GM18870 (cell line): ENCODE measurements around the gene ABLIM2.

Experiments
- ATAC-seq: cut with Tn5 transposase; IDR thresholded peaks from one replicate; pipeline ENCODE4 v1.9.1; 2021; ENCODE audit warnings: moderate library complexity; ENCODE audit not compliant: unreplicated experiment

ABLIM2 gene

GRCh38 chr4:8009710-8010511 lies 148.7 kb downstream of the ABLIM2 start:
- ATAC-seq: no peak

GRCh38 chr4:8009097-8009496 lies 149.5 kb downstream of the ABLIM2 start:
- no peak for ATAC-seq

- no peak for ATAC-seq
These were observed 150.2 kb downstream of the ABLIM2 start for GRCh38 chr4:8008391-8008790.

GRCh38 chr4:8007581-8007980 lies 151.0 kb downstream of the ABLIM2 start:
- ATAC-seq: no peak

GRCh38 chr4:8006471-8006870 lies 152.1 kb downstream of the ABLIM2 start:
- ATAC-seq: no peak

GRCh38 chr4:8005814-8006215 lies 152.8 kb downstream of the ABLIM2 start:
- no peak for ATAC-seq

GRCh38 chr4:8005033-8005808 lies 153.4 kb downstream of the ABLIM2 start:
- ATAC-seq: no peak

GRCh38 chr4:8004066-8004465 lies 154.5 kb downstream of the ABLIM2 start:
- ATAC-seq: no peak

GRCh38 chr4:8002525-8003309 lies 155.9 kb downstream of the ABLIM2 start:
- ATAC-seq: no peak

GRCh38 chr4:8001564-8002355 lies 156.9 kb downstream of the ABLIM2 start:
- no peak for ATAC-seq

GRCh38 chr4:8000721-8001491 lies 157.7 kb downstream of the ABLIM2 start:
- ATAC-seq: no peak

- ATAC-seq: no peak
These were observed 158.4 kb downstream of the ABLIM2 start for GRCh38 chr4:8000247-8000646.

- no peak for ATAC-seq
These were observed 158.9 kb downstream of the ABLIM2 start for GRCh38 chr4:7999695-8000094.

GRCh38 chr4:7999279-7999678 lies 159.3 kb downstream of the ABLIM2 start:
- ATAC-seq: no peak

- ATAC-seq: no peak
These were observed 160.2 kb downstream of the ABLIM2 start for GRCh38 chr4:7998447-7998846.

- ATAC-seq: no peak
These were observed 162.7 kb downstream of the ABLIM2 start for GRCh38 chr4:7995866-7996265.

- ATAC-seq: no peak
These were observed 163.5 kb downstream of the ABLIM2 start for GRCh38 chr4:7995135-7995534.

GRCh38 chr4:7993671-7994070 lies 164.9 kb downstream of the ABLIM2 start:
- ATAC-seq: no peak

GRCh38 chr4:7992846-7993245 lies 165.8 kb downstream of the ABLIM2 start:
- ATAC-seq: no peak
